ENCODE data around the gene GSK3B.

The GSK3B gene

DNA sequence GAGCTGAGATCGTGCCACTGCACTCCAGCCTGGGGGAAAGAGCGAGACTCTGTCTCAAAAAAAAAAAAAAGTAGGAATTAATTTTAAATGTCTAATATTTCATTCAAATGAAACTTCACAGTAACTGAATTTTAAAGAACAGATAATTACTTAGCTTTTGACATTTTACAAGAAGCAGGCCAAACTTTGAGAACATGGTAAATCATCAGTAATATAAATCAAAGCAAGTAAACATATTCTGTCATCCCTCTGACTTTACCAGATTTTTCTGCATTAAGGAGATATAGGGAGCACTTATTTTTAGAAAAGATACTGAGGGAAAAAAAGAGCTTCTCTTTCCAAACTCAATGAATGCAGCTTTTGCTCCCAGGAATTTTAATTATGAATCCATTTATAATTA is 275.3 kb downstream of the GSK3B start:
- DNase-seq (ENCODE audit: low read depth, low spot score) = no peak

- peak; percentile 45 for DNase-seq (ENCODE audit: low read depth, low spot score)
These were observed 276.5 kb downstream of the GSK3B start for GRCh38 chr3:119817583-119818363.

DNA sequence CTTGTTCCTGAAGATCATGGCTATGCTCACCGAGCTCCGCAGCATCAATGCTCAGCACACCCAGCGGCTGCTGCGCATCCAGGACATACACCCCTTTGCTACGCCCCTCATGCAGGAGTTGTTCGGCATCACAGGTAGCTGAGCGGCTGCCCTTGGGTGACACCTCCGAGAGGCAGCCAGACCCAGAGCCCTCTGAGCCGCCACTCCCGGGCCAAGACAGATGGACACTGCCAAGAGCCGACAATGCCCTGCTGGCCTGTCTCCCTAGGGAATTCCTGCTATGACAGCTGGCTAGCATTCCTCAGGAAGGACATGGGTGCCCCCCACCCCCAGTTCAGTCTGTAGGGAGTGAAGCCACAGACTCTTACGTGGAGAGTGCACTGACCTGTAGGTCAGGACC is 277.2 kb downstream of the GSK3B start:
- DNase-seq (ENCODE audit: low read depth, low spot score) = no peak

DNA sequence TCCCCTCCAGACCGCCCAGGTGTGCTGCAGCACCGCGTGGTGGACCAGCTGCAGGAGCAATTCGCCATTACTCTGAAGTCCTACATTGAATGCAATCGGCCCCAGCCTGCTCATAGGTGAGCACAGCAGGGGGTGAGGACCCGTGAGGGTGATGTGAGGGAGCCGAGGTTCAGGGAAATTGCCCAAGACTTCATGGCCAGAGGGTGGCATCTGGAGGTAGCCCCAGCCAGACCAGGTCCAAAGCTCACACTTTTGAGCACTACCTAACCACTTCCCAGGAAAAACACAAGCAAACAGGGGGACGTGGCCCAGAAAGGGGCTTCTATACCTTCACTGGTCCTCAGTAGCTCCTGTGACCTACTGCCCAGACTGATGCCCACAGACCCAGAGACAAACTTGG is 278.5 kb downstream of the GSK3B start:
- DNase-seq (ENCODE audit: low read depth, low spot score) = no peak

DNA sequence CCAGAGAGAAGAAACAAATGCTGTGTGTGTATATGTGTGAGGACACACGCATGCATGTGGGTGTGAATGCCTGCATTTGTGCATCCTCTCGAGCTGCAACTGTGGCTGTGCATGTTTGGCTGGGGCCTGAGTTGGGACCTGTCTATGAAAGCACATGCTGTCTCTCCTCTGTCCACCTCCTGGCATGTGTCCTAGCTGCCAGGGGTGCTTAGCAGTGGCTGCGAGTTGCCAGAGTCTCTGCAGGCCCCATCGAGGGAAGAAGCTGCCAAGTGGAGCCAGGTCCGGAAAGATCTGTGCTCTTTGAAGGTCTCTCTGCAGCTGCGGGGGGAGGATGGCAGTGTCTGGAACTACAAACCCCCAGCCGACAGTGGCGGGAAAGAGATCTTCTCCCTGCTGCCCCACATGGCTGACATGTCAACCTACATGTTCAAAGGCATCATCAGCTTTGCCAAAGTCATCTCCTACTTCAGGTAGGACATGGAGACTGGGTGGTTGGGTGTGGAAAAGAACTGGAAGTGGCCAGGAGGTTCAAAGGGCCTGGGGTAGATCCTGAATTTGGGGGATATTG is 281.7 kb downstream of the GSK3B start:
- no peak for DNase-seq (ENCODE audit: low read depth, low spot score)

GRCh38 chr3:119810018-119810435 is 284.2 kb downstream of the GSK3B start:
- DNase-seq (ENCODE audit: low read depth, low spot score) = peak; percentile 44

- DNase-seq (ENCODE audit: low read depth, low spot score) = no peak
These were observed 284.8 kb downstream of the GSK3B start for GRCh38 chr3:119809249-119810017.

DNA sequence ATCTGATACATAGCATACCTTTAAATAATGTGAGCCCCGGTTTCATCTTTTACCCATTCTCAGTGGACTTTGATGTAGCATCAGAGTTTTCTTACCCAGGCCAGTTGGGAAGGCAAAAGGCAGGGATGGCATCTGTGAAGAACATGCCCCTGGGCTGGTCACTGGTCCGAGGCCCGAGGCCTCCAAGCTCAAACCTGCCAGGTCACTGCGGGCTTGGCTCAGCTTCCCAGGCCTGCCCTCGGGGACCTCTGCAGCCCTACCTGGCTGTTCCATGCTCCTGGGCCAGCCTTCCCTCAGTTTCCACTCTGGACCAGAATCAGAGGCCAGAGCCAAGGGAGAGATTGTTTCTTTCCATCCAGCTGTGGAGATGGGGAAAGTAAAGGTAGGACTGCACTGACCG is 285.4 kb downstream of the GSK3B start:
- DNase-seq (ENCODE audit: low read depth, low spot score) = no peak

- no peak for DNase-seq (ENCODE audit: low read depth, low spot score)
These were observed 286.0 kb downstream of the GSK3B start for GRCh38 chr3:119808244-119808643.

- no peak for DNase-seq (ENCODE audit: low read depth, low spot score)
These were observed 293.4 kb downstream of the GSK3B start for GRCh38 chr3:119800844-119801243.

DNA sequence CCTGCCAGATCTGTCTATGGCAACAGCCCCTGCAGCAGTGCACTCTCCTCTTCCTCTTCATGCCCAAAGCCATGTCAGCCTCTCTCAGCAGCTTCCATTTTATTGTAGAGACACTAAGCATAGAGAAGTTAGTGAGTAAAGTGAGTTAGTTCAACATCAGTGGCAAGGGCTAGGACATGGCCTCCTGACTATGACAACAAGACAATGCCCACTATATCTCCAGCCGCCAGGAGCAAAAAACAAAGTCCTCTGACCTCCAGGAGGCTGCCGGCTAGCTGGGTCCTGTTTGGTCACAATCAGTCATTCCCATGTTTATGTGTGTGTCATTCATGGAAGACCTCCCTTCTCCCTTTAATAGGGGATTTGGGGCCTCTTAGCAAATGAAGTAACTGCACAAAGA is 297.5 kb downstream of the GSK3B start:
- no peak for DNase-seq (ENCODE audit: low read depth, low spot score)

DNA sequence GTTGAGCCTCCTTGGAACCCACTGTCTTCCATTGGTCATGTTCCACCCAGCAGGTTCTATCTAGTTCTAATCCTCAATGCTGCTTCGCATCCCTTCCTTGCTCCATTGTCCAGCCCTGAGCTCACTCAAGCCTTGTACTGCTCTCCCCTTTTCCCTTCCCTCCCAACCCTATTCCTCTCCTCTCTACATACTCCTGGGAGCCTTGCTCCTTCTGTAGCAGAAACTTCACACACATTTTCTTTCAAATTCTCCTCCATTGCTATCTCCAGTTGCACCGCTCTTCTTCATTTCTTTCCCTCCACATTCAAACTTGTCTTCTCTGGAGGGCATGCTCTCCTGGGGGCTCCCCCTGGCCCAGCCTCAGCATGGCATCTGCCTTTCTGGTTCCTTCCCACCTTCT is 297.9 kb downstream of the GSK3B start:
- DNase-seq (ENCODE audit: low read depth, low spot score) = no peak

DNA sequence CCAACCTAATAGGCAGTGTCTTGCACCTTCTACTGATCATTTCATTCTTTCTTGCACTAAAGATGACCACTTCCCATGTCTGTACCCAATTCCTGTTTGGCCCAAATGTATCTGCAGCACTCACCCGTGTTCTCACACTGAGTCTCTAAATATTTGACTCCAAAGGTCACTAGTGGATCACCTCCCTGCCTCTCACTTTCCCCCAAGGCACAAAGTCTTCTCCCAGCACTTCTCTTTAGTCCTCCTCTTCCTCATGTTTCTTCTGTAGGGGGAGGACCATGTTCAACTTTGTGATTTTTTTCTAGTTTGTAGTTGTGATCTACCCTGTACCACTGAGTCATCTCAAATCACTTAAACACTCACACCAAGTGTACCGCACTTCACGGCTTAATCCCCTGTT is 298.4 kb downstream of the GSK3B start:
- no peak for DNase-seq (ENCODE audit: low read depth, low spot score)

DNA sequence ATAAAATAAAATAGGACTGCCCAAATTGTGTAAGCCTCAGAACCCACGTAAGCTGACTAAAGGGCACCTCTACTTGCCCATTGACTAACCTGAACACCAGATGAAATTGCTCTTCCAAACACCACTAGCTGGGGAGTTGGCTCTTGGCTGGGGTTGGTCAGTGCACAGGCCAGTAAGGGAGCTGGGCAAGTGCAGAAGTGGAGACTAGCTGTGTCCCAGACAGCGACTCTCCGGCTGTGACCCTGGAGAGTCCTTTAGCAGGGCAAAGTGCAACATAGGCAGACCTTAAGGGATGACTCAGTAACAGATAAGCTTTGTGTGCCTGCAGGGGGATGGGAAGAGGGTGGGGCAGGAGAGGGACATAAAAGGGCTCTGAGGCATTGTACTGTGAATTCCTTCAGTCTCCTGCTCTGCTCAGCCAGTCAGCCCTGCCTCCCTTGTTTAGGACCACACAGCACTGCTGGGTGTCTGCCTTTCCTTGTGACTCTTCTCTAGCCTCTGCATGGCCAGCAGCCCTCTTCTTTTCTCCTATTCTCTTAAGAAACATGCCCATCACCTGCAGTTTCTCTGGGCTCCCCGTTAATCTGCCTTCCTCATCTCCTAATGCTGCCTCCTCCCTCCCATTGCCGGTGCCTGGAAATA is 299.2 kb downstream of the GSK3B start:
- DNase-seq (ENCODE audit: low read depth, low spot score) = peak; percentile 97

- DNase-seq (ENCODE audit: low read depth, low spot score) = no peak
These were observed 299.8 kb downstream of the GSK3B start for GRCh38 chr3:119794401-119794800.

- no peak for DNase-seq (ENCODE audit: low read depth, low spot score)
These were observed 302.0 kb downstream of the GSK3B start for GRCh38 chr3:119792270-119792669.

GRCh38 chr3:119790369-119790768 is 303.9 kb downstream of the GSK3B start:
- no peak for DNase-seq (ENCODE audit: low read depth, low spot score)

- no peak for DNase-seq (ENCODE audit: low read depth, low spot score)
These were observed 307.8 kb downstream of the GSK3B start for GRCh38 chr3:119786409-119786808.

GRCh38 chr3:119783883-119784282 is 310.4 kb downstream of the GSK3B start:
- no peak for DNase-seq (ENCODE audit: low read depth, low spot score)

- no peak for DNase-seq (ENCODE audit: low read depth, low spot score)
These were observed 311.0 kb downstream of the GSK3B start for GRCh38 chr3:119783255-119783654.

DNA sequence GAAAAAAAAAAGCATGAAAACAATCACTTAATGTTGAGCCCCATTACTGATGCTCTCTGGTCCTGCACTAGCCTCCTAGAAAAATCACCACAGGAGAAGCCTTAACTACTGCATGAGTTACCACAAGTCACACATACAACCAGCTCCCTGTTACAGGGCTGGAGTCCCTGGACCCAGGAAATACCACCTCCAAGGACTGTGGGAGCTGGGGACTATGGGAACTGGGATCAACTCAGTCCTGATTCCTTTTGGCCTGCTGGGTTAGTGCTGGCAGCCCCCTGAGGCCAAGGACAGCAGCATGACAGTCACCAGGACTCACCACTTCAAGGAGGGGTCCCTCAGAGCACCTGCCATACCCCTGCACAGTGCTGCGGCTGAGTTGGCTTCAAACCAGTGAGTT is 311.8 kb downstream of the GSK3B start:
- DNase-seq (ENCODE audit: low read depth, low spot score) = no peak
